ENCODE results near the gene HOXA3.

- TF ChIP-seq CTCF (conservative IDR thresholded peaks at IDR 0.05) (no peak), ZFX (IDR thresholded peaks at IDR 0.05) (no peak)
Observed at GRCh38 chr7:27133409-27134231, 18.8 kb downstream of the HOXA3 start.
